ENCODE data around the gene PSMB7.

The PSMB7 gene

GRCh38 chr9:124384210-124384609 is 31.0 kb downstream of the PSMB7 start:
- H3K36me3 ChIP-seq (ENCODE audit: control insufficient read depth, insufficient read depth, low read length), result peaks cover 5% of the 10 kb centered on the region
- H3K4me3 ChIP-seq (replicated peaks; ENCODE audit: low read depth, low read length), result no peak overlapping the region

GRCh38 chr9:124381170-124381945 is 33.9 kb downstream of the PSMB7 start:
- Histone ChIP-seq H3K36me3 (ENCODE audit: control insufficient read depth, insufficient read depth, low read length) (peaks cover 5% of the 10 kb centered on the region), H3K4me3 (replicated peaks; ENCODE audit: low read depth, low read length) (no peak overlapping the region), H3K27me3 (replicated peaks; ENCODE audit: control insufficient read depth, insufficient read depth, low read length) (no peaks in the 10 kb centered on the region)
- TF ChIP-seq CTCF (IDR thresholded peaks at IDR 0.05; ENCODE audit: insufficient read depth, low read length, poor library complexity, severe bottlenecking), result no peak
- DNase-seq (ENCODE audit: extremely low read depth, insufficient read length), result no peak

More at GRCh38 chr9:124384210-124384609, 31.0 kb downstream of the PSMB7 start:
- no peak for DNase-seq (ENCODE audit: extremely low read depth, insufficient read length)
- TF ChIP-seq CTCF (IDR thresholded peaks at IDR 0.05; ENCODE audit: insufficient read depth, low read length, poor library complexity, severe bottlenecking), result no peak
- H3K27me3 ChIP-seq (replicated peaks; ENCODE audit: control insufficient read depth, insufficient read depth, low read length), result no peaks in the 10 kb centered on the region

GRCh38 chr9:124377551-124378406 is 37.5 kb downstream of the PSMB7 start:
- H3K36me3 ChIP-seq (ENCODE audit: control insufficient read depth, insufficient read depth, low read length), result peaks cover 3% of the 10 kb centered on the region
- no peak for TF ChIP-seq CTCF (IDR thresholded peaks at IDR 0.05; ENCODE audit: insufficient read depth, low read length, poor library complexity, severe bottlenecking)
- no peak for DNase-seq (ENCODE audit: extremely low read depth, insufficient read length)

GRCh38 chr9:124376329-124376728 is 38.9 kb downstream of the PSMB7 start:
- peaks cover 3% of the 10 kb centered on the region for H3K36me3 ChIP-seq (ENCODE audit: control insufficient read depth, insufficient read depth, low read length)
- DNase-seq (ENCODE audit: extremely low read depth, insufficient read length), result no peak
- TF ChIP-seq CTCF (IDR thresholded peaks at IDR 0.05; ENCODE audit: insufficient read depth, low read length, poor library complexity, severe bottlenecking), result no peak
- H3K27me3 ChIP-seq (replicated peaks; ENCODE audit: control insufficient read depth, insufficient read depth, low read length), result no peaks in the 10 kb centered on the region
- no peak overlapping the region for H3K4me3 ChIP-seq (replicated peaks; ENCODE audit: low read depth, low read length)

More at GRCh38 chr9:124377551-124378406, 37.5 kb downstream of the PSMB7 start:
- Histone ChIP-seq H3K4me3 (replicated peaks; ENCODE audit: low read depth, low read length) (no peak overlapping the region), H3K27me3 (replicated peaks; ENCODE audit: control insufficient read depth, insufficient read depth, low read length) (no peaks in the 10 kb centered on the region)

GRCh38 chr9:124375726-124376125 is 39.5 kb downstream of the PSMB7 start:
- no peaks in the 10 kb centered on the region for H3K27me3 ChIP-seq (replicated peaks; ENCODE audit: control insufficient read depth, insufficient read depth, low read length)
- H3K4me3 ChIP-seq (replicated peaks; ENCODE audit: low read depth, low read length), result no peak overlapping the region
- no peak for TF ChIP-seq CTCF (IDR thresholded peaks at IDR 0.05; ENCODE audit: insufficient read depth, low read length, poor library complexity, severe bottlenecking)
- peaks cover 3% of the 10 kb centered on the region; the same call in 1 of the 2 replicates for H3K36me3 ChIP-seq (ENCODE audit: control insufficient read depth, insufficient read depth, low read length)
- no peak for DNase-seq (ENCODE audit: extremely low read depth, insufficient read length)
